Glutamatergic neuron (in vitro differentiated cells): ENCODE results near the gene PHEX. TPM values are rescaled to one million over a fixed set of nuclear protein-coding genes. Genes with fewer than 3 reads are reported as not detected.

Experiments
- DNase-seq: peaks from one replicate; pipeline ENCODE4 v3.0.0; 2022
- H3K27ac Mint-ChIP-seq: one replicate; pipeline ENCODE4 v1.8.0; 2020; ENCODE audit warnings: mild to moderate bottlenecking, mixed read lengths, inconsistent platforms; ENCODE audit not compliant: unreplicated experiment
- H3K27me3 Mint-ChIP-seq: one replicate; pipeline ENCODE4 v1.8.0; 2020; ENCODE audit warnings: mild to moderate bottlenecking, moderate library complexity, mixed read lengths, inconsistent platforms; ENCODE audit not compliant: unreplicated experiment
- H3K36me3 Mint-ChIP-seq: one replicate; pipeline ENCODE4 v1.8.0; 2020; ENCODE audit warnings: mild to moderate bottlenecking, mixed read lengths, inconsistent platforms; ENCODE audit not compliant: unreplicated experiment
- H3K4me1 Mint-ChIP-seq: one replicate; pipeline ENCODE4 v1.8.0; 2020; ENCODE audit warnings: mild to moderate bottlenecking, low read depth, mixed read lengths, inconsistent platforms; ENCODE audit not compliant: unreplicated experiment
- H3K4me3 Mint-ChIP-seq: one replicate; pipeline ENCODE4 v1.8.0; 2020; ENCODE audit warnings: mild to moderate bottlenecking, mixed read lengths, inconsistent platforms; ENCODE audit not compliant: unreplicated experiment
- H3K9me3 Mint-ChIP-seq: one replicate; pipeline ENCODE4 v1.8.0; 2020; ENCODE audit warnings: mild to moderate bottlenecking, moderate library complexity, mixed read lengths, inconsistent platforms; ENCODE audit not compliant: unreplicated experiment
- CTCF ChIP-seq: fragments of 200-600 bp; sonication (generic); IDR thresholded peaks from one replicate; pipeline ENCODE4 v1.5.0; 2021; ENCODE audit not compliant: partially characterized antibody, unreplicated experiment
- total RNA-seq: library from RNA; stranded (reverse); fragmentation: NEBNext Ultra II Directional; extraction: Animal tissue kit (Norgen Biotek cat#: 25700); gene quantifications from one replicate; pipeline ENCODE4 v1.2.1, GENCODE V29; 2021; ENCODE audit not compliant: unreplicated experiment

The PHEX gene
- total RNA-seq, 1 donor from 2014 or later, result 0.17 TPM

- Mint-ChIP-seq H3K27ac (no peak overlapping the region), H3K36me3 (no peaks in the 10 kb centered on the region), H3K4me1 (no peaks in the 10 kb centered on the region), H3K27me3 (no peaks in the 10 kb centered on the region), H3K9me3 (no peaks in the 10 kb centered on the region), H3K4me3 (no peak overlapping the region)
- DNase-seq, result no peak
- no peak for TF ChIP-seq CTCF
Measured at GRCh38 chrX:22147942-22148341, 115.8 kb downstream of the PHEX start.

GRCh38 chrX:22148565-22148964, 116.4 kb downstream of the PHEX start:
- no peaks in the 10 kb centered on the region for H3K4me1 Mint-ChIP-seq
- no peak overlapping the region for H3K27ac Mint-ChIP-seq
- no peaks in the 10 kb centered on the region for H3K9me3 Mint-ChIP-seq
- no peaks in the 10 kb centered on the region for H3K27me3 Mint-ChIP-seq
- no peak overlapping the region for H3K4me3 Mint-ChIP-seq
- H3K36me3 Mint-ChIP-seq, result no peaks in the 10 kb centered on the region
- DNase-seq, result no peak
- TF ChIP-seq CTCF, result no peak

GRCh38 chrX:22150371-22150770, 118.2 kb downstream of the PHEX start:
- Mint-ChIP-seq H3K27ac (no peak overlapping the region), H3K36me3 (no peaks in the 10 kb centered on the region), H3K4me3 (no peak overlapping the region), H3K27me3 (no peaks in the 10 kb centered on the region), H3K4me1 (no peaks in the 10 kb centered on the region), H3K9me3 (no peaks in the 10 kb centered on the region)
- TF ChIP-seq CTCF, result no peak
- no peak for DNase-seq

- no peak for TF ChIP-seq CTCF
- Mint-ChIP-seq H3K27me3 (no peaks in the 10 kb centered on the region), H3K4me1 (no peaks in the 10 kb centered on the region), H3K27ac (no peak overlapping the region), H3K36me3 (no peaks in the 10 kb centered on the region), H3K9me3 (no peaks in the 10 kb centered on the region), H3K4me3 (no peak overlapping the region)
- DNase-seq, result no peak
Measured at GRCh38 chrX:22155126-22155525, 123.0 kb downstream of the PHEX start.

- Mint-ChIP-seq H3K9me3 (no peaks in the 10 kb centered on the region), H3K4me1 (no peaks in the 10 kb centered on the region), H3K27me3 (no peaks in the 10 kb centered on the region), H3K36me3 (no peaks in the 10 kb centered on the region), H3K4me3 (no peak overlapping the region), H3K27ac (no peak overlapping the region)
- TF ChIP-seq CTCF, result no peak
- DNase-seq, result no peak
Measured at GRCh38 chrX:22159071-22159470, 126.9 kb downstream of the PHEX start.
